ENCODE measurements around the gene MZT1.

DNA sequence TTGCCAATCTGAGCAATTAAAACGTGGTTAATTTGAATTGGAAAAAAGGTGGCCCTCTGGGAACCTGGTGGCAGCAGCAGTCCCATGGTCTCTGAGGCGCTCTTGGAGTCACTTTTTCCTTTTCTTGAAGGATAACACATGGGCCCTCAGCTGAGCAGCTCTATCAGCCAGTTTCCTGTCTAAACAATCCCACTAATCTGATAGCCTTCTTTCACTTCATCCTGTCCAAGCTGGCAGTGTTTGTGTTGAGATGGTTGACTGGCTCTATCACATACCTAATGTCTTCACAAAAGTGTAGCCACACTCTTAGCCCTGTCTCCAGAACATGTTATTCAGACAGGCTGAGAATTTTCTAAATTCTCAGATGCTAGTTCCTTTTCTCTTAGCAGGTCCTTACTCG is 10.7 kb downstream of the MZT1 start:
- TF ChIP-seq, protein P1, sequence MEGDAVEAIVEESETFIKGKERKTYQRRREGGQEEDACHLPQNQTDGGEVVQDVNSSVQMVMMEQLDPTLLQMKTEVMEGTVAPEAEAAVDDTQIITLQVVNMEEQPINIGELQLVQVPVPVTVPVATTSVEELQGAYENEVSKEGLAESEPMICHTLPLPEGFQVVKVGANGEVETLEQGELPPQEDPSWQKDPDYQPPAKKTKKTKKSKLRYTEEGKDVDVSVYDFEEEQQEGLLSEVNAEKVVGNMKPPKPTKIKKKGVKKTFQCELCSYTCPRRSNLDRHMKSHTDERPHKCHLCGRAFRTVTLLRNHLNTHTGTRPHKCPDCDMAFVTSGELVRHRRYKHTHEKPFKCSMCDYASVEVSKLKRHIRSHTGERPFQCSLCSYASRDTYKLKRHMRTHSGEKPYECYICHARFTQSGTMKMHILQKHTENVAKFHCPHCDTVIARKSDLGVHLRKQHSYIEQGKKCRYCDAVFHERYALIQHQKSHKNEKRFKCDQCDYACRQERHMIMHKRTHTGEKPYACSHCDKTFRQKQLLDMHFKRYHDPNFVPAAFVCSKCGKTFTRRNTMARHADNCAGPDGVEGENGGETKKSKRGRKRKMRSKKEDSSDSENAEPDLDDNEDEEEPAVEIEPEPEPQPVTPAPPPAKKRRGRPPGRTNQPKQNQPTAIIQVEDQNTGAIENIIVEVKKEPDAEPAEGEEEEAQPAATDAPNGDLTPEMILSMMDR (IDR thresholded peaks at IDR 0.05): no peak
- no peak for TF ChIP-seq POLR2A (IDR thresholded peaks at IDR 0.05)

Data from right lobe of liver (tissue), 4 donors.